ENCODE results near the gene HNRNPL.
"Not testable (repeated sequence)": the region's sequence is repeated elsewhere in the genome, so short reads cannot be mapped to it uniquely, and the experiment has no call there.

The HNRNPL gene

GRCh38 chr19:38869836-38870607, 20.2 kb upstream of the HNRNPL start:
- DNase-seq (ENCODE audit: low spot score), result peak; percentile 93

DNA sequence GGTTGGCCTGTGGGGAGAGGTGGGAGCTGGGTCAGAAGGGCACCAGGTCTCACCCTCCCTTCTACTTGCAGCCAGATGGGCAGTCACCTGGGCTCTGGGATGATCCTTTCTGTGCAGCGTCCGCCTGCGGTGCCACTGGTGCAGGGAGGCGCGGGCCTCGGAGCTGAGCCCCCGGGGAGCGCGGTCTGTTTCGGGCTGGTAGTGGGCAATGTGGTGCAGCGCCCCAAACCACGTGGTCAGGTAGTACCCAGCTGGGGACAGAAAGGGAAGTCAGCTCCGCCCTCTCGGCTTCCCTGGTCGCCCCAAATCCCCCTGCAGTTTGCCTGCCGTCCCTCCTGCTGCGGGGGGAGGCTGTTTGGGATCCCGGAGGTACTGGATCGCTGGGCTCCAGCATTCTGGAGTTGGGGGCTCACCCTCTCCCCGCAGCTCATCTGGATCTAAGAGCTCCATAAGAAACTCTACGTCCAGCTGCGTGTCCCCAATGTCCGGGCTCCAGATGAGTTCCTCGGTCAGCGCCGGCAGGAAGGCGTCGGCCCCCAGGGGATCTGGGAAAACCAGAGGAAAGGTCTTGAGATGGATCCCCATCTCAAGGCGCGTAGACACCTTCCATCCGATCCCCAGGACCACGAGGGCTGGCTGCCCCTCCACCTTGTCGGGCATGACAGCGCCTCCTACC, 19.5 kb upstream of the HNRNPL start:
- DNase-seq (ENCODE audit: low spot score), result peak; percentile 73

GRCh38 chr19:38868551-38868950, 18.8 kb upstream of the HNRNPL start:
- no peak for DNase-seq (ENCODE audit: low spot score)

DNA sequence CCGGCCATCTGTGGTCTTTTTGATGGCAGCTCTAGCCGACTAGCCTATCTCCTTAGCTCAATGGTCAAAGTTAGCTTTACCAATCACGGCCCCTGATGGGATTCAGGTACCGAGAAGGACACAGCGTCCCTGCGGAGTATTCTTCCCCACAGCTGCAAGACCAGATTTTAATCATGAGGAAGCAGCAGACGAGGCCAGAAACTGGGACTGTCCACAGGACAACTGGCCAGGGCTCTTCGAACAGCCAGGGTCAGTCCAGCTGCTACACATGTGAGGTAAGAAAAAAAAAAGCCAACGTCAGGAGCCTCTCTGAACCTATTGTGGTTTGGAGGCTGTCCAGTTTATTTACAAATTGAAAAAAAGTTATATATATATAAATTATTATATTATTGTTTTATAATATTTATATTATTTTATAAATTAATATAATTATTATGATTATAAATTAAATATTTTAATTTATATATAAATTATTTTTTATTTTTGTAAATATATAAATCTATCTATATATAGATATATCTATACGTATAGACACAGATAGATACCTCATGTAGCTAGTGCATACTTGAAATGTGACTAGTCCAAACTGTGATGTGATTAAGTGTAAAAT, 17.5 kb upstream of the HNRNPL start:
- no peak for DNase-seq (ENCODE audit: low spot score)

DNA sequence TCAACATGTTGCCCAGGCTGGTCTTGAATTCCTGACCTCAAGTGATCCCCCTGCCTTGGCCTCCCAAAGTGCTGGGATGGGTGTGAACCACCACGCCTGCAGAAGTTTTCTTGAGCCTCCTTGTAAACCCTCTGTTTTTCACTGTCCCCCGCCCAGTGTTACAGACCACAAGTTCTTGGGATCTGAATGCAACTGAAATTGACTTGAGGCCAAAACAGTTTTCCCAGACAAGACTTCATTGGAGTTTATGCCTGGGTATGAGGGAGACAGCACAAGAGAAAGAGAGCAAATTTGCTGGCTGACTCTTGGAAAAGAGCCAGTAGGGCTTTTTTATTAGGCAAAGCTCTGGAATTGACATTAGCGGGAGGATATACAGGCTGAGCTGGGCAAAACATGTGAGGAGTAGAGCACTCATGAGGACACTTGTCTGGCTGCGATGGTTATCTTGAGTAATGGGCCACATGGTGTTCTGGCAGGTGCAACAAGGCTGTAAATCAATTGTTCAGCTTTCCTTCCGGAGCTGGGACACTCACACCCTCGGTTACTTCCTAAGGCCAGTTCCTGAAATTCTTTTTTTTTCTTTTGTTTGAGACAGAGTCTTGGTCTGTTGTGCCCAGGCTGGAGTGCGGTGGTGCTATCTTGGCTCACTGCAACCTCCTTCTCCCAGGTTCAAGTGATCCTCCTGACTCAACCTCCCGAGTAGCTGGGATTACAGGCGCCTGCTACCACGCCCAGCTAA, 12.7 kb upstream of the HNRNPL start:
- DNase-seq (ENCODE audit: low spot score), result no peak

DNA sequence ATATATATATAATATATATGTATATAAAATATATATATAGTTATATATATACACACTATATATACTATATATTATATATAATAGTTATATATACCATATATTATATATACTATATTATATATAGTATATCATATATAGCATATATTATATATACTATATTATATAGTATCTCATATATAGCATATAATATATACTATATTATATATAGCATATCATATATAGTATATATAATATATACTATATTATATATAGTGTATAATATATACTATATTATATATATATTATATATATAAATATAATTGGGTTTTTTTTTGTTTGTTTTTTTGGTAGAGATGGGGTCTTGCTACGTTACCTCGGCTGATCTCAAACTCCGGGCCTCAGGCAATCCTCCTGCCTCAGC, 11.6 kb upstream of the HNRNPL start:
- DNase-seq (ENCODE audit: low spot score), result no peak

DNA sequence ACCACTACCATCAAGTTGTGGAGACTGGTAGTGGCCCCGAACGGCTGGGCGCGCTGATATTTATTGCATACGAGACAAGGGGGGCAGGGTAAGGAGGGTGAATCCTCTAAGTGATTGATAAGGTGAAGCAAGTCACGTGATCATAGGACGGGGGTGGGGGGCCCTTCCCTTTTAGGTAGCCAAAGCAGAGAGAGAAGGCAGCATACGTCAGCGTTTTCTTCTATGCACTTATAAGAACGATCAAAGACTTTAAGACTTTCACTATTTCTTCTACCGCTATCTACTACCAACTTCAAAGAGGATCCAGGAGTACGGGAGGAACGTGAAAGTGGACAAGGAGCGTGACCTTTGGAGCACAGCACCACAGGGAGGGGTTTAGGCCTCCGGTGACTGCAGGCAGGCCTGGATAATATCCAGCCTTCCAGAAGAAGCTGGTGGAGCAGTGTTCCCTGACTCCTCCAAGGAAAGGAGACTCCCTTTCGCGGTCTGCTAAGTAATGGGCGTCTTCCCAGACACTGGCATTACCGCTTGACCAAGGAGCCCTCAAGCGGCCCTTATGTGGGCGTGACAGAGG, 9.9 kb upstream of the HNRNPL start:
- DNase-seq (ENCODE audit: low spot score), result not testable (repeated sequence)

DNA sequence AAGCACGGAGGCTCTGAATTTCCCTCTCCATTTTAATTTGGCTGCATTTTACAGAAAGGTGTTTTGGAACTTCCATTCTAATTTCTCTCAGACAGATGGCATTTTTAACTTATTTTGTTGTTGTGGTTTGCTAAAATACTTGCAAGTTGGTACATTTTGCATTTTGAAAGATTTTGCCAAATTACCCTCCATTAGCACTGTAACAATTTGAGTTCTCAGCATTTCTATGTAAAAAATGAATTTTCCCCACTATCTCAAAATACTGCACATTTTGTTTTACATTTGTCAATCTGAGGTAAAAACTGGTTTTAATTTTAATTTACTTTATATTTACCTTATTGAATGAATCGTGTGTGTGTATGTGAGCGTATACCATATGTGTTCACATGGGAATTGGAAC, 7.0 kb upstream of the HNRNPL start:
- no peak for DNase-seq (ENCODE audit: low spot score)

- DNase-seq (ENCODE audit: low spot score), result not testable (repeated sequence)
Observed at GRCh38 chr19:38855751-38856150, 6.0 kb upstream of the HNRNPL start.

GRCh38 chr19:38854961-38855360, 5.2 kb upstream of the HNRNPL start:
- DNase-seq (ENCODE audit: low spot score), result not testable (repeated sequence)

DNA sequence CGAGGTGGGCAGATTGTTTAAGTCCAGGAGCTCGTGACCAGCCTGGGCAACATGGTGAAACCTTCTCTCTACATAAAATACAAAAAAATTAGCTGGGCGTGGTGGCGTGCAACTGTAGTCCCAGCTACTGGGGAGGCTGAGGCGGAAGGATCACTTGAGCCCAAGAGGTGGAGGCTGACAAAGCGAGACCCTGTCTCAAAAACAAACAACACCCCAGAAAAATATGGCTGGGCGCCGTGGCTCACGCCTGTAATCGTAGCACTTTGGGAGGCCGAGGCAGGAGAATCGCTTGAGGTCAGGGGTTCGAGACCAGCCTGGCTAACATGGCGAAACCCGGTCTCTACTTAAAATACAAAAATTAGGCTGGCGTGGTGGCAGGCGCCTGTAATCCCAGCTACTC, 3.4 kb upstream of the HNRNPL start:
- no peak for DNase-seq (ENCODE audit: low spot score)

- DNase-seq (ENCODE audit: low spot score), result peak; percentile 24
Observed at GRCh38 chr19:38852231-38853044, 2.7 kb upstream of the HNRNPL start.

DNA sequence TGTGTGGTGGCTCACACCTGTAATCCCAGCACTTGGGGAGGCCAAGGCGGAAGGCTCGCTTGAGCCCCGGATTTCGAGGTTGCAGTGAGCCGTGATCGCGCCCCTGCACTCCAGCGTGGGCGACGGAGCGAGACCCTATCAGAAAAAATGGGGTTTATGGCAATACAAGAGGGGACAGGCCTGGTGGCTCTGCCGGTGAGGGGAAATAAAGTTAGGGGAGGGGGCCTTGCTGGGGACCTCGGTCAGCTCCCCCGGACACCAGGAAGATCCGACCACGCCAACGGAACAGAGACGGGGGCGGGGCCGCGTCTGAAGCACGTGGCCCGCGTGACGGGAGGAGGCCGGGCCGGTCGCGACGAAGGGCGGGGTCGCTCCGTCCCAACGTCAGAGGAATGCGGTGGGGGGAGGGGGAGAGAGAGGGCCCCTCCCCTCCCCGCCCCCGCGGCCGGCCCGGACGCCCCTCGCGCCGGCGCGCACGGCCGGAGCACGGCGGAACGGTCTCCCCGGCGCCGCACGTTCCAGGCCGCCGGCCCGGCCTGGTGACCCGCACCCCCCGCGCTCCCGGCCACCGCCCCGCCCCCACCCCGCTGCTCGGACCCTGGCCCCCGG, 1.9 kb upstream of the HNRNPL start:
- peak; percentile 89 for DNase-seq (ENCODE audit: low spot score)

GRCh38 chr19:38850976-38851621, 1.3 kb upstream of the HNRNPL start:
- peak; percentile 14 for DNase-seq (ENCODE audit: low spot score)

DNA sequence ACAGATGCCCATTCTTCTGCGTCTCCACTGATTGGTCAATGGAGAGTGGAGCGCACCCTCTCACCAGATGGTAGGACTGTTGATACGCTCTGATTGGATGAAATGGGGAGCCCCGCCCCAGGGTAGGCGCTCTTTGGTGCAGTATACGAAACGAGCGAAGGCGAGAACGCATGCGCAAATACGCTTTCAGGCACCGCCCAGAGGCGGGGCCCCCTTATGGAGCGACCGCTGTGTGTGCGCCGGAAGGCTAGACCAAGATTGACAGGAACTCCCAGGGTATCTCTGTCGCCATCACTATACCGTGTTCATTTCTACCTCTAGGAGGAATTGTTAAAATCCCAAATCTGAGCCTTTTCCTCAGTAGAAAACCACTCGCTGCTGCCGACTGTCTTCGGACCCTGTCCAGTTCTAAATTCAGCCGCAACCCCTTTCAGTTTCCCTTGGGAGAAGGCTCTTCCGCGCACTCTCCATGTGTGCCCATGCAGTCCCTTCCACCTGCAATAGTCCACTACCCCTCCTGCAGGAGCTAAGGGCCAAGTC, 720 bp upstream of the HNRNPL start:
- peak; percentile 99 for DNase-seq (ENCODE audit: low spot score)

DNA sequence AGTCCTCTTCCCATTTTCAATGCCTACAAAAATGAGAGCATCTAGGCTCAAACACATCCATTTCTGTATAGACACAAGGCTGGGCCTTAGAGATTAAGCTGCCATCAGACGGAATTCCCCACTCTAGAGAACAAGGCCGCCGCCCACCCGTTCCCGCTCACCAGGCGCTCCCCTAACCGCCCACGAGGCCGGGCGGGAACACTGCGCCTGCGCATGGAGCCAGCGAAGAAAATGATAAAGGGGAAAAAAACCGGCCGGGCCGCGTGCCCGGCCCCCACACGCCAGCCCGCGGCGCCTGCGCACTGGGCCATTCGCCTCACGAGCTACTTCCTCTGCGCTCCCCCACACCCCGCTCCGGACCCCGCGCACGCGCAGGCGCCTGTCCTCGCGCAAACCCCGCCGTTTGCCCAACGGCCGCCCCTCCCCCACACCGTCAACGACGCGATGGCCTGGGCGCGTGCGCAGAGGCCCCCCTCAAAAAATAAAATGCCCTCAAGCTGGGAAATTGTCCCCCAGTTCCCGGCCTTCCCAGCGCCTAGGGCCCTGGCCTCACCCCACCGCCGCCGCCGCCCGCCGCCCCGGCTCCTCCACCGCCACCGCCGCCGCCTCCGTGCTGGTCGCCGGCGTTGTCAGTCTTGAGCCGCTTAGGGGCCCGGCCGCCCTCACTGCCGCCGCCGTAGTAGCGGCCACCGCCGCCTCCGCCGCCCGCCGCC, 483 bp downstream of the HNRNPL start:
- DNase-seq (ENCODE audit: low spot score), result peak; percentile 98

DNA sequence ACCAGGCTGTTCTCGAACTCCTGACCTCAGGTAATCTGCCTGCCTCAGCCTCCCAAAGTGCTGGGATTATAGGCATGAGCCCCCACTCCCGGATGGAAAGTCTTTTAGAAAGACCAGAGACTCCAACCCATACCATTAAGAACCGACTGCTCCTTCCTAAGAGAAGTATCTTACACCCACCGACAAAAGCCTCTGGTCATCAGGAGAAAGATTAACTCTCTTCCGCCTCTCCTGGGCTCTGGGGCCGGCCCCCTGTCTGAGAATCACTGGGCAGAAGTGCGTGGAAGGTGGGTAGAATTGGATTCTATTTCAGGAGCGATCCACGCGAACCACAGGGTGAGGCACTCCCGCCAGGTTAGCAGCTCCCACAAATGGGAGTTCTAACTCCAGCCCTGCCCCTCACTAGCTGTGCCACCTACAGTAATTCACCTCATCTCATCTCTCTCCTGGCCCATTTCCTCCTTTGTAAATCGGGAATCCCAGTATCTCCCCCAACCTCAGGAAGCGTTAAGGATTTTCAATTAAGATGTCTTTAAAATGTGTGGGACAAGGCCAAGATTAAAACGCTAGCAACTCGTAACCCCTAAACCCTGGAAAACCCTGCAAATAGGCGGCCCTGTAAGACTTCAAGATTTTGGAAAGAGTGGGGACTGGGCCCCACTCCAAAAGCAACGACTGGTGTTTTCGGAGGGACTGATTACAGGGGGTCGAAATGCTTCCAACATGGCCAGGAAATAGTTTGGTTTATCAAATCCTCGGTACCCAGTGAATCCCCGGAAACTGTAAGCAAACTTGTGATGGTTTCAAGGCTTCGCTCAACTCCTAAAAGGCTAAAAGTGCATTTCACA, 1.3 kb downstream of the HNRNPL start:
- no peak for DNase-seq (ENCODE audit: low spot score)

DNA sequence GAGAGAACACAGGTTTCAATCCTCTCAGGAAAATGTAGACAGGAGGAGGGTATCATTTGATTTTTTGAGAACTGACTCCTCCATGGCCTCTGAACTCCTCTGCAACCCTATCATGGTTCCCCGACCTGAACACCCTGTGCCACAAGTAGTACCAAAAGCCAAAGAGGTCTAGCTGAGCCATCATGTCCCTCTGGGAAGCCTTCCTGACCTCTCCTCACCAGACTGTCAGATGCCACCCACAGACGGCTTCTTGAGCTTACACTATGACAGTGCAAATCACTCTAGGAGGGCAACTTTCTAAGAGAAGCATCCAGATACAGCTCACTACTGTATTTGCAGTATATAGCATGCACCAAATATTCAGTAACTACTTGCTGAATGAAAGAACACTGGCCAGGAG, 3.7 kb downstream of the HNRNPL start:
- DNase-seq (ENCODE audit: low spot score), result no peak

Measured in germinal center (tissue), 1 donor.